Dermis microvascular lymphatic vessel endothelial cell (primary cell): ENCODE data around the gene INPP5B. TPM values are rescaled to one million over a fixed set of nuclear protein-coding genes. Genes with fewer than 3 reads are reported as not detected.
"Not testable (repeated sequence)": the region's sequence is repeated elsewhere in the genome, so short reads cannot be mapped to it uniquely, and the experiment has no call there.

ENCODE experiments used
- DNase-seq, 2 donors: peaks; one replicate each; pipeline versions ENCODE4 v3.0.0 to v3.0.0-alpha.2; 2010; ENCODE audit warnings: low read depth in 2 of 2
- total RNA-seq: library from RNA; depleted of rRNA; stranded (reverse); fragments of >200 nt; gene quantifications from 2 replicates; pipeline ENCODE4 v1.2.1, GENCODE V29; 2014

Gene INPP5B
- total RNA-seq, 1 donor from 2014 or later = 17.6 TPM

DNA sequence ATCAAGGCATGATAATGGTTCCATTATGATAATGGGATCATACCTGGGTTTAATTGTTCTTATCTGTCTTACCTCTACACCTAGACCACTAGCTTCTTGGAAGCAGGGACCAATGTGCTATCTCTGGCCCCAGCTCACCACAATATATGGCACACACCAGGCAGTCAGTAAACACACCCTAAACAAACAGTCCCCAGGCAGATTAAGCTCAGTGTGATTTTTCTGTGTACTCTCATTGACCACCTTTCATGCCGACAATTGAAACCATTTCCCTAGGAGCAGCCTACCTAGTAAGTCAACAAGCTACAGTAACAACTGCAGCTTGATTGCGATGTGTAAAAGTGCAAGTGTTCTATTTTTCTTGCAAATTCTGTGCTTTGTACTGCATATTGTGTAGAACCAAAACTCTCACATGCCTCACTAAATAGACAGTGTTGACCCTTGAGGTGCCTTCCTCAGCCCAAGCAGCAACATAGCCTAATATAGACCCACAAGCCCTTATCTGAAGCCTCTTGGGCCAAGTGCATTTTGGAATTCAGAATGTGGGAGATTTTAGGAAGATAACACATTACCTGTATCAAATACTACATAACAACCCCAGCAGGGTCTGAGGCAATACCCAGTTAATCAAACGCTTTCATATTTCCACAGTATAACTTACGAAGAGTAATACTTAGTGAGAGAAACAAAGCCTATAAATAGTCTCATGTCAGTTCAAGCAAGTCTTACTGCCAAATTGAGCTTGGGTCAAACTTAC, 32.0 kb downstream of the INPP5B start:
- no peak for DNase-seq

DNA sequence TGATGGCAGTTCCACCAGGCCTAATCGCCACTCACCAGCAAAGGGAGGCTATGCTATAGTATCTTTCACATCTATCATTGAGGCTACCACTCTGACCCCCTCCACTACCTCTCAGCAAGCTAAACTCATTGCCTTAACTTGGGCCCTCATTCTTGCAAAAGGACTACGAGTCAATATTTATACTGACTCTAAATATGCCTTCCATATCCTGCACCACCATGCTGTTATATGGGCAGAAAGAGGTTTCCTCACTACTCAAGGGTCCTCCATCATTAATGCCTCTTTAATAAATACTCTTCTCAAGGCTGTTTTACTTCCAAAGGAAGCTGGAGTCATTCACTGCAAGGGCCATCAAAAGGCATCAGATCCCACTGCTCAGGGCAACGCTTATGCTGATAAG, 35.4 kb downstream of the INPP5B start:
- DNase-seq = not testable (repeated sequence)

DNA sequence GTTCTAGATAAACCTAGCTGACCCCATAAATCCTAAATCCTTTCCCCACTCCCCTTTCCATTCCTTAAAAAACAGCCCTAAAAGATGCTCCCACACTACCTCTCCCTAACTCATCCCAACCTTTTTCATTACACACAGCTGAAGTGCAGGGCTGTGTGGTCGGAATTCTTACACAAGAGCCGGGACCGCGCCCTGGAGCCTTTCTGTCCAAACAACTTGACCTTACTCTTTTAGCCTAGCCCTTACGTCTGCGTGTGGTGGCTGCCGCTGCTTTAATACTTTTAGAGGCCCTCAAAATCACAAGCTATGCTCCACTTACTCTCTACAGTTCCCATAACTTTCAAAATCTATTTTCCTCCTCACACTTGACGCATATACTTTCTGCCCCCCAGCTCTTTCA, 36.0 kb downstream of the INPP5B start:
- not testable (repeated sequence) for DNase-seq

DNA sequence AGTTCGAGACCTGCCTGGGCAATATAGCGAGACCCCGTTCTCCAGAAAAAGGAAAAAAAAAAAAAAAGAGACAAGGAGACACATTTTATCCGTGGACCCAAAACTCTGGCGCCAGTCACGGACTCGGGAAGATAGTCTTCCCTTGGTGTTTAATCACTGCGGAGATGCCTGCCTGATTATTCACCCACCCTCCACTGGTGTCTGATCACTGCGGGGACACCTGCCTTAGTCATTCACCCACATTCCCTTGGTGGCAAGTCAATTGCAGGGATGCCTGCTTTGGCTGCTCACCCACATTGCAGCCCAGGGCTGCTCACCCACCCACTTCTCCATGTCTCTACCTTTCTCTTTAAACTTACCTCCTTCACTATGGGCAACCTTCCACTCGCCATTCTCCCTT, 38.3 kb downstream of the INPP5B start:
- not testable (repeated sequence) for DNase-seq

DNA sequence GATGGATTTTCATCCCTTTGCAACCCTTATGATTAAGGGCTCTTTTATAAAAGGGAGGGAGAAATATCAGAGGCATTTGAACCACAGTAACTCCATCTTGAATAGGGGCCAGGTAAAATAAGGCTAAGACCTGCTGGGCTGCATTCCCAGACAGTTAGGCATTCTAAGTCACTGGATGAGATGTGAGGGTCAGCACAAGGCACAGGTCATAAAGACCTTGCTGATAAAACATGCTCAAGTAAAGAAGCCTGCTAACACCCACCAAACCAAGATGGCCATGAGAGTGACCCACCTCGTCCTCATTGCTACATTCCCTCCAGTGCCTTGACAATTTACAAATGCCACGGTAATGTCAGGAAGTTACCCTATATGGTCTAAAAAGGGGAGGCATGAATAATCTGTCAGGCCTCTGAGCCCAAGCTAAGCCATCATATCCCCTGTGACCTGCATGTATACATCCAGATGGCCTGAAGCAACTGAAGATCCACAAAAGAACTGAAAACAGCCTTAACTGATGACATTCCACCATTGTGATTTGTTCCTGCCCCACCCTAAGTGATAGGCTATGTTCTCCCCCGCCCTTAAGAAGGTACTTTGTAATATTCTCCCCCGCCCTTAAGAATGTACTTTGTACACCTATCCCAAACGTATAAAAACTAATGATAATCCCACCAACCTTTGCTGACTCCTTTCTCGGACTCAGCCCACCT, 39.3 kb downstream of the INPP5B start:
- not testable (repeated sequence) for DNase-seq

DNA sequence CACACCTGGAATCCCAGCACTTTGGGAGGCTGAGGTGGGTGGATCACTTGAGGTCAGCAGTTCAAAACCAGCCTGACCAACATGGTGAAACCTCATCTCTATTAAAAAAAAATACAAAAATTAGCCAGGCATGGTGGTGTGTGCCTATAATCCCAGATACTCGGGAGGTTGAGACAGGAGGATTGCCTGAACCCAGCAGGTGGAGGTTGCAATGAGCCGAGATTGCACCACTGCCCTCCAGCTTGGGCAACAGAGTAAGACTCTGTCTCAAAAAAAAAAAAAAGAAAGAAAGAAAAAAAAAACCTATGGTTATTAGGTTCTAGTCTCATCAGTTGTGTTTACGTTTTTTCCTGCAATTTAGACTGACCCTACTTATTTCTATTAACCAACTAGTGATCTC, 40.3 kb downstream of the INPP5B start:
- not testable (repeated sequence) for DNase-seq

DNA sequence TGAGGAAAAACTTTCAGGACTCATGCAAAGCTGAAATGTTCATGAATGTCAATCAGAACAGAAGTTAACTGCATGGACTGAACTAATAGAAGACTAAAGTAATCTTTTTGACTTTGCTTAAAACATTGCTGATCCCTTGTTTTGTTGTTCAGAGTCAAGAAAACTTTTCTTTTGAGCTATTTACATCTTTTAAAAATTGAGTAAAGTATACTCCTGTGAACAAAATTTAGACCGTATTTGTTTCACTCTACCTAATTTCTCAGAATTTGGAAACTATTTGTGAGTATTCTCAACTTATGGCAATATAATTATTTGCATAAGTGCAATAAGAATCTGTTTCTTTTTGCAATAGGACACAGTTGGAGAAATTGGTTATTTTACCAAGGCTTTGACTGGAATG, 41.1 kb downstream of the INPP5B start:
- no peak for DNase-seq

DNA sequence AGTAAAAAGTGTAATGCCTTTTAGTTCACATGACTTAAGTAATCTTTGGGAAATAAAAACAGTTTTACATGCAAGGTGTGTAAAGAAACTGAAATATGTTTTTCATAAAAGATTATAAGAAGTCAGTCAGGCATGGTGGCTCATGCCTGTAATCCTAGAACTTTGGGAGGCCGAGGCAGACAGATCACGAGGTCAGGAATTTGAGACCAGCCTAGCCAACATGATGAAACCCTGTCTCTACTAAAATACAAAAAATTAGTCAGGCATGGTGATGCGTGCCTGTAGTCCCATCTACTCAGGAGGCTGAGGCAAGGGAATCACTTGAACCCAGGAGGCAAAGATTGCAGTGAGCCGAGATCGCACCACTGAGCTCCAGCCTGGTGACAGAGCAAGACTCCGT, 42.9 kb downstream of the INPP5B start:
- DNase-seq = not testable (repeated sequence)

DNA sequence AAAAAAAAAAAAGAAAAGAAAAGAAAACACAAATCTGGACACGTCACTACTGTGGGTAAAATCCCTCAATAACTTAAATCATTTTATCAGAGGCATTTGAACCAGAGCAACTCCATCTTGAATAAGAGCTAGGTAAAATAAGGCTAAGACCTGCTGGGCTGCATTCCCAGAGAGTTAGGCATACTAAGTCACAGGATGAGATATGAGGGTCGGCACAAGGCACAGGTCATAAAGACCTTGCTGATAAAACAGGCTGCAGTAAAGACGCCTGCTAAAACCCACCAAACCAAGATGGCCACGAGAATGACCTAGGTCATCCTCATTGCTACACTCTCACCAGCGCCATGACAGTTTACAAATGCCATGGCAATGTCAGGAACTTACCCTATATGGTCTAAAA, 43.9 kb downstream of the INPP5B start:
- DNase-seq = no peak

DNA sequence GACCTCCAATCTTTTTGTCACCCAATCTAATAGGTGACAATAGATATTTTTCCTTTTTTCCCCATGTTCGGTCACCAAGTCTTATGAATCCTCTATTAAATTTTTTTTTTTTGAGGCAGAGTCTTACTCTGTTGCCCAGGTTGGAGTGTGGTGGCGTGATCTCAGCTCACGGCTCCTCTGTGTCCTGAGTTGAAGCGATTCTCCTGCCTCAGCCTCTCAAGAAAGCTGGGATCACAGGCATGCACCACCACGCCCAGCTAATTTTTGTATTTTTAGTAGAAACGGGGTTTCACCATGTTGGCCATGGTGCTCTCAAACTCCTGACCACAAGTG, 45.0 kb downstream of the INPP5B start:
- DNase-seq = no peak

DNA sequence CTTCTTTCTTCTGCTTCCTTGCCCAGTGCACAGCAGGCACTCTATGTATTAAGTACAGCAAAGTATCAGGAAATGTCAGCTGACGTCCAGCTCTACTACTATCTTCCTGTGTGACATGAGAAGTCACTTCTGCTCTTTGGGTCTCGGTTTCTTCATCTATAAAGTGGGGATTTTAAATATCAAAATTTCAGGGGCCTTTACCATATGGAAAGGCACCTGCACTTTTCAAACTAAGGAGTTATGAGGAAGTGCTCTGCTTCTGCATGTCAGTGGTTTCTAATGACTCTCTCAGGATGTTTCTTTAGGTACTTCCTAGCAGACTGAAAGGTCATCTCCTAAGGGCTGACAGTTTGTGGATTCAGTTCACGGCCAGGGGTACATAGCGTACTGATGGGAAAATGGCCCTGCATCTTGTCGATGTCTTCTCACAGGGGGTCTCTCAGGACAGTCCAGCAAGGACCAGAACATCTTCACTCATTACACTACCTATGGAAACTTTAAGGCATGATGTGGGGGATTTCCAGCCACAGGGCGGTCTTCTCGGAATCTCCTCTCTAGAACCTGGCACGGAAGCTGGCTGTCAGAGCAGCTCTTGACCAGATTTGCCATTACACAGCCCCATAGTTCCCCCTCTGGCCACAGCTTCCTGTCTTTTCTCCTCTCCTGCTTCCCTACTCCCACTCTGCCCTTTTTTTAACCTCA, 45.5 kb downstream of the INPP5B start:
- DNase-seq = no peak

DNA sequence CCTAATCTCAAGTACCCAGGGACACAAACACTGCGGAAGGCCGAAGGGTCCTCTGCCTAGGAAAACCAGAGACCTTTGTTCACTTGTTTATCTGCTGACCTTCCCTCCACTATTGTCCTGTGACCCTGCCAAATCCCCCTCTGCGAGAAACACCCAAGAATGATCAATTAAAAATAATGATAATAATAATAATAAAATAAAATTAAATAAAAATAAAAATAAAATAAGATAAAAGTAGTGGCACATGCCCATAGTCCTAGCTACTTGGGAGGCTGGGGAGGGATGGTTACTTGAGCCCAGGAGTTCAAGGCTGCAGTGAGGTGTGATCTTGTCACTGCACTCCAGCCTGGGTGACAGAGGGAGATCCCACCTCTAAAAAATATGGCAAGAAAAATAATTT, 49.3 kb downstream of the INPP5B start:
- not testable (repeated sequence) for DNase-seq

DNA sequence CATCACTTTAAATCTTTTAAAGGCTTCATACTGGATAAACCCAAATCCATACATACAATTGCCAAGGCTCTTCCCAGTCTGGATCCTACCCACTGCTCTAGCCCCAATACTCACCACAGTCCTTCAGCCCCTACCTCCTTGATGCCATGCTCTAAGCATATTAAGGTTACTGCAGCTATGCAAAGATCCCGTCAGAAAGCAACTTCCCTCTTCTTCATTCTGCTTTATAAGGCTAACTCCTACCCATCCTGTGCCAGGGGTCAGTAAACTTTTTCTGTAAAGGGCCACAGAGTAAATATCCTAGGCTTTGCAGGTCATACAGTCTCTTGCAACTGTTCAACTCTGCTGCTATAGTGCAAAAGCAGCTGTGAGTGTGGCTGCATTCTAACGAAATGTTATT, 53.2 kb downstream of the INPP5B start:
- DNase-seq = no peak

DNA sequence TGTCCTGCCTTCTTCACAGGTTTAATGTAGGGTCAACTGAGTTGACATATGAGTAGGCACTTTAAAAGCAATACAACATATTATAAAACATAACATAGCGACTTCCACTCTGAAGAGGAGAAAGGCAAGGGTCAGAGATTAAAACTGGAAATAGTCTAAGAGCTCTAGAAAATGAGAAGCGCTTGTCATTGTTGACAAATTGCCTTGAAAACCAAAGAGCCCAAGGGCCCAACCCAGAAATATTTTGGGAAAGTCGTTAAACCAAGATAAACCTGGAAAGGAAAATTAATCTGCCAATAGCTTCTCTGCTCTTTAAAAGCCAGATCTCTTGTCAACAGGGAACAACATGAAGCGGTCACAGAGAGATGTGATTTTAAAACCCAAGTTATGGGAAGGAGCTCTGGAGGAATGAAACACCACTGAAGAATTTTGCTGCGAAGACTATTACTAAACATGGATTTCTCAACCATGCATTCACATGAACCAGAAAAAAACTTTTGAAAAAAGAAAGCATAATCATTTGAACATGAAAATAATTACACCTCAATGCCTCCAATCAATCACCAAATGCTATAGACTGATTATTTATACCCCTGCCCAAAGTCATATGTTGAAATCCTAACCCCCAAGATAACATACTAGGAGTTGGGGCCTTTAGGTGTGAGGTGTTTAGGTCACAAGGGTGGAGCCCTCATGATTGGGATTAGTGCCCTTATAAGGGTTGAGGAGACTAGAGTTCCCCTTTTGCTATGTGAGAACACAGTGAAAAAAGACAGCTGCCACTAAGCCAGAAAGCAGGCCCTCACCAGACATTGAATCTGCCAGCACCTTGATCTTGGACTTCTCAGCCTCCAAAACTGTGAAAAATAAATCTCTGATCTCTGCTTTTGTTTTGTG, 54.5 kb downstream of the INPP5B start:
- DNase-seq = no peak

DNA sequence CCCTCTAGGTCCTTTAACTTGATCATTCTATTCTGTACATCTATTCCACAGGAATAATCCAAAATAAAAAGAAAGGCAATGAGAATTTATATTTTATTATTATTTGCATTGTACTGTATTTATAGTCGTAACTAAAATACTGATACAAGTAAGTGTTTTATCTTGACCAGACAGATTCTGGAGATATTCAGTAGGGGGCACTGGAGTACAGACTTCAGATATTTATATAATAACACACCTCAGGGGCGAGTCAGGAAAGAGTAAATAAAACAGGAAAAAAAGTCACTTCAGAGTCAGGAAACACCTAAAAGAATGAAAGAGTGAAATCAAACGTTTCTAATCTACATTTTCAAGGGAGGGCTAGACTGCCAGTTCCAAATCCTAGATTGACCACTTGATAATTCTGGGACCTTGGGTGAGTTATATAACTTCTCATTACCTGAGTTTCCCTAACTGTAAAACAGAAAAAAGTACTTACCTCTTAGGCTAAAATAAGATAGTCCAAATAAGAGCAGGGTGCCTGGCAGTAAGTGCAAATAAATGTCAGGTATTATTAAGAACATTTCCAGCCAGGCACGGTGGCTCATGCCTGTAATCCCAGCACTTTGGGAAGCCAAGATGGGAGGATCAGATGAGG, 56.4 kb downstream of the INPP5B start:
- peak; percentile 48 to 61 for DNase-seq

DNA sequence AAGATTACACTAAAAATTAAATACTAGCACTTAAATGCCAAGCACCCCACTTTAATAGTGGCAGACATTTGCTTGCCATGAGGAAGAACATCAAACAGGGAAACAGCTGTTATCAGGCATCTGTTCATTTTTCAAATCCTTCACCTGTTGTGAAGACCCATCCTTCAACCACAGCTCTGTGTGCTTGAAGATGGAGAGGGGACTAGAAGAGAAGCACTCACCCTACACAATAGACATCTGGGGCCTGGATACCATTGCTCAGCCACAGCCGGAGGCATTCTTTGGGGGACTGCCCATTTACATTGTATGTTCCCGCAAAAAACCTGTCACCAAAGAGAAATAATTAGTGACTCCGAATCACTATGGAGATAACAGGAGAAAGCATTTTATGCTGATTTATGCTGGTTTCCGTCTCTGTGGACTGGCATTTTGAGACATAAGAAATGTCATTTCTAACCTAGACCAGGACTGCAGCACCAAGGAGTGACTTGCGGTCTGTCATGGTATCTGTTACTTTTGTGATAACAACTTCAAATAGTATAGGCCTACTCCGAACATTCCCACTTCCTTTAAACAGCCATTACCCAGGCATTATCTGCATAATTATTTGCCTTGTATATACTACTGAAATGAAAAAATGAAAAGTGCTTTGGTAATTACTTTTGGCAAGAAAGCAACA, 58.7 kb downstream of the INPP5B start:
- DNase-seq = no peak

DNA sequence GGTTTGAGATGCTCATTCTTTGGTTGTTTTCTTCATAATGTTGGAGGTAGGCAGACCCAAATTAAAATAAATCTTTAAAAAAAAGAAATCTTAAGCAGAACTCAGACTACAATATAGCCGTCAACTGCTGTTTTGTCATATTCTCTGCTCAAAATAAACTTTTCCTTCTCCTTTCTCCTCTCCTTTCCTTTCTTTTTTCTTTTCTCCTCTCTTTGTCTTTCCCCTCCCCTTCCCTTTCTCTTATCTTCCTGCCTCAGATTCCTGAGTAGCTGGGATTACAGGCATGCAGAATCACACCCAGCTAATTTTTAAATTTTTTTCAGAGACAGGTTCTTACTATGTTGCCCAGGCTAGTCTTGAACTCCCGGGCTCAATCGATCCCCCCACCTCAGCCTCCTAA, 62.7 kb downstream of the INPP5B start:
- DNase-seq = no peak

DNA sequence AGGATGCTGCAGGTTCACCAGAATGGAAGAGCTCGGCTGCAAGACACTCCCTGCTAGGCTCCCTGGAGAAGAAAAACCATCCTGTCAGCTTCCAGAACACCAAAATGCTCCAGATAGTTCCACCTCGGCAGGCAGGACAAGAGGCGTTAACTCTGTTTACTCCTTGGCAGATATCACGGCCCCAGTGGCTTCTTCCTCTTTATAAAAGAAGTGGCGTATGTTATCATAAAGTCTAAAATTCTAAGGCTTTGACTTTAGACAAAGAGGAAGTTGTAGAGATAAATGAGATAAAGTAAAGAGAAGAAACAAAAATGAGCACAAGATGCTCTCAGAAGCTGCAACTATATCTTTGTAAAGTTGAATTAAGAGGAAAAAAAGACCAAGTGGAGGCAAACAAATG, 63.2 kb downstream of the INPP5B start:
- DNase-seq = no peak

DNA sequence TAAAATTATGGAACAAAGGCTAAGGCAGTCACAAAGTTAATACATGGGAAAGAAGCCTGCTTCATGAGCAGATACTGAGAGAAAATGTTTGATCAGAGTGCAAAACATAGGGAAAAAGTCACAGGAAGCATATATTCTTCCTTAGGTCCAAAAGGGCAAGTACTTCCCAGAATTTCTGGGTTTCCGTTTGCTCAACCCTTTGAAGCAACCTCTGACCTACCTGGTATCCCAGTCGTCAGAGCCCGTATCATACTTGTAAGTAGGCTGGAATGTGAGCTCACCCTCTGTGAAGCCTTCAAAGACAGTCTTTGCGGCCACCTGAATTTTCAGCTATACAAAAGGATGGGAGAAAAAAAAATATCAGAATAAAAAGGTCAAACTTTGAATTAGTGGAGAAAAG, 67.0 kb downstream of the INPP5B start:
- DNase-seq = no peak

DNA sequence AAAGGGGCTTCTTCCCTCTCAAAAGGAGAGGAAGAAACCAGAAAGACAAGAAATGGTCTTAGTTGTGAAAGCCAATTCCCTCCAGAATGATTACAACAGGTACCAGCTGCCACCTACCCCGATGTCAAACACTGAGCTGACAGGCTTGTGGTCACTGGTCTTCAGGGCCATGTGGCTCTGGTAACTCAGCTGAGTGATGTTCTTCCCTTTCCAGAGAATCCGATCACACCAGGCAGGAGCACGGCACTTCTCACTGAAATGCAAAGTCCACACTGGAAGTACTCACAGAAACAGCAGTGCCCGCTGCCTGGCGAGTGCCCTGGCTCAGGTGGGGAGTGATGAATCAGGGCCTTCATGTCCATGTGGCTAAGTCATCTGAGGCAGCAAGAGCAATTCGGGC, 68.8 kb downstream of the INPP5B start:
- no peak for DNase-seq

DNA sequence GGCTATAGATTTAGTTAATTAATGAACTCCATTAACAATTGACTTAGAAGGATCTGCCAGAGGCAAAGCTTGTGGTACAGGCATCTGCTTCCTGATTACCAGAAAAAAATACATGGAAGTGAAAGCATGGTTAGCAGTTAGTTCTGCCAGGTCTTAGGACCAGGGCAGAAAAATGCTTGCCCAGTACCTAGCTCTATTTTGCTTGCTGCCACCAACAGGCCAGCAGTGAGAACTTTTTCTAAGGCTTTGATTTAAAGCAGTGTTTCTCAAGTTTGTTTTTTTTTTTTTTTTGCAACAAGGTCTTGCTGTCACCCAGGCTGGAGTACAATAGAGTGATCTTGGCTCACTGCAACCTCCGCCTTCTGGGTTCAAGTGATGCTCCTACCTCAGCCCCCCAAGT, 71.0 kb downstream of the INPP5B start:
- peak in 1 of 2 donors; percentile 34 for DNase-seq
